Astrocyte (in vitro differentiated cells and primary cell): ENCODE measurements around the gene NUDT15. TPM values are rescaled to one million over a fixed set of nuclear protein-coding genes. Genes with fewer than 3 reads are reported as not detected.

ENCODE experiments used
- DNase-seq: peaks from one replicate; pipeline ENCODE4 v3.0.0-alpha.2; 2010; ENCODE audit warnings: low read depth
- FAIRE-seq: peaks from 2 replicates; lab custom pipeline; 2011; peaks lifted over from hg19 to GRCh38; lab: Jason Lieb, UNC
- H2AFZ ChIP-seq: 2 replicates; pipeline ENCODE4 v1.6.0; 2012; ENCODE audit warnings: low read depth, low read length, inconsistent platforms
- H3K27ac ChIP-seq: 2 replicates; pipeline ENCODE4 v1.5.1; 2011; ENCODE audit warnings: low read depth, low read length, inconsistent platforms
- H3K27me3 ChIP-seq: 2 replicates; pipeline ENCODE4 v1.6.0; 2011; ENCODE audit warnings: low read length, inconsistent platforms; ENCODE audit not compliant: insufficient read depth
- H3K36me3 ChIP-seq: 2 replicates; pipeline ENCODE4 v1.5.1; 2011; ENCODE audit warnings: low read length, inconsistent platforms; ENCODE audit not compliant: insufficient read depth
- H3K4me1 ChIP-seq: 2 replicates; pipeline ENCODE4 v1.5.1; 2011; ENCODE audit warnings: low read length, inconsistent platforms; ENCODE audit not compliant: insufficient read depth
- H3K4me2 ChIP-seq: 2 replicates; pipeline ENCODE4 v1.6.0; 2012; ENCODE audit warnings: low read length, inconsistent platforms
- H3K4me3 ChIP-seq: 2 replicates; pipeline ENCODE4 v1.5.1; 2011; ENCODE audit warnings: low read depth, mild to moderate bottlenecking, low read length, inconsistent platforms; ENCODE audit not compliant: insufficient read depth
- H3K79me2 ChIP-seq: 2 replicates; pipeline ENCODE4 v1.6.0; 2012; ENCODE audit warnings: mild to moderate bottlenecking, low read length, inconsistent platforms; ENCODE audit not compliant: insufficient read depth
- H3K9ac ChIP-seq: 2 replicates; pipeline ENCODE4 v1.6.0; 2012; ENCODE audit warnings: mild to moderate bottlenecking, low read length, inconsistent platforms
- H3K9me3 ChIP-seq: 2 replicates; pipeline ENCODE4 v1.5.1; 2012; ENCODE audit warnings: low read depth, mild to moderate bottlenecking, low read length, inconsistent platforms; ENCODE audit not compliant: insufficient read depth
- H4K20me1 ChIP-seq: 2 replicates; pipeline ENCODE4 v1.6.0; 2012; ENCODE audit warnings: low read length, inconsistent platforms; ENCODE audit not compliant: insufficient read depth
- H3K27ac Mint-ChIP-seq: one replicate; pipeline ENCODE4 v1.8.0; 2021; ENCODE audit warnings: mild to moderate bottlenecking, mixed read lengths; ENCODE audit not compliant: unreplicated experiment
- H3K27me3 Mint-ChIP-seq: one replicate; pipeline ENCODE4 v1.8.0; 2021; ENCODE audit warnings: low read depth, mixed read lengths; ENCODE audit not compliant: unreplicated experiment
- H3K36me3 Mint-ChIP-seq: one replicate; pipeline ENCODE4 v1.8.0; 2021; ENCODE audit warnings: low read depth, mixed read lengths; ENCODE audit not compliant: unreplicated experiment
- H3K4me1 Mint-ChIP-seq: one replicate; pipeline ENCODE4 v1.8.0; 2021; ENCODE audit warnings: low read depth, mixed read lengths; ENCODE audit not compliant: unreplicated experiment
- H3K4me3 Mint-ChIP-seq: one replicate; pipeline ENCODE4 v1.8.0; 2021; ENCODE audit warnings: mild to moderate bottlenecking, moderate library complexity, mixed read lengths; ENCODE audit not compliant: unreplicated experiment
- H3K9me3 Mint-ChIP-seq: one replicate; pipeline ENCODE4 v1.8.0; 2021; ENCODE audit warnings: mild to moderate bottlenecking, mixed read lengths; ENCODE audit not compliant: unreplicated experiment
- EZH2 ChIP-seq: IDR thresholded peaks from 2 replicates; pipeline ENCODE4 v1.6.1; 2012; ENCODE audit warnings: mild to moderate bottlenecking, low read length, inconsistent platforms; ENCODE audit not compliant: insufficient read depth
- total RNA-seq: library from RNA; stranded (reverse); gene quantifications from 2 replicates; pipeline ENCODE4 v1.2.1, GENCODE V29; 2021
- TF ChIP-seq, protein P1 (sequence below): IDR thresholded peaks from 2 replicates; pipeline ENCODE4 v1.5.1; 2011; ENCODE audit warnings: low read depth, mild to moderate bottlenecking, inconsistent platforms, low read length, moderate library complexity; ENCODE audit not compliant: insufficient read depth

NUDT15 gene
- total RNA-seq, 1 donor from 2014 or later, result 15.2 TPM

GRCh38 chr13:48096670-48097069 lies 59.1 kb downstream of the NUDT15 start:
- Histone ChIP-seq H3K4me3 (no peak overlapping the region), H3K4me1 (peaks cover 10% of the 10 kb centered on the region), H3K9ac (no peak overlapping the region), H3K4me2 (no peak overlapping the region), H2AFZ (peak overlapping the region; percentile 13), H3K27ac (no peak overlapping the region), H3K79me2 (peaks cover 33% of the 10 kb centered on the region), H4K20me1 (peaks cover 22% of the 10 kb centered on the region), H3K36me3 (no peaks in the 10 kb centered on the region), H3K9me3 (no peaks in the 10 kb centered on the region), H3K27me3 (no peaks in the 10 kb centered on the region)
- Mint-ChIP-seq H3K9me3 (no peaks in the 10 kb centered on the region), H3K36me3 (no peaks in the 10 kb centered on the region), H3K27ac (no peak overlapping the region), H3K27me3 (no peaks in the 10 kb centered on the region), H3K4me3 (no peak overlapping the region), H3K4me1 (peaks cover 13% of the 10 kb centered on the region)
- FAIRE-seq (no peak), DNase-seq (no peak)
- TF ChIP-seq, protein P1, sequence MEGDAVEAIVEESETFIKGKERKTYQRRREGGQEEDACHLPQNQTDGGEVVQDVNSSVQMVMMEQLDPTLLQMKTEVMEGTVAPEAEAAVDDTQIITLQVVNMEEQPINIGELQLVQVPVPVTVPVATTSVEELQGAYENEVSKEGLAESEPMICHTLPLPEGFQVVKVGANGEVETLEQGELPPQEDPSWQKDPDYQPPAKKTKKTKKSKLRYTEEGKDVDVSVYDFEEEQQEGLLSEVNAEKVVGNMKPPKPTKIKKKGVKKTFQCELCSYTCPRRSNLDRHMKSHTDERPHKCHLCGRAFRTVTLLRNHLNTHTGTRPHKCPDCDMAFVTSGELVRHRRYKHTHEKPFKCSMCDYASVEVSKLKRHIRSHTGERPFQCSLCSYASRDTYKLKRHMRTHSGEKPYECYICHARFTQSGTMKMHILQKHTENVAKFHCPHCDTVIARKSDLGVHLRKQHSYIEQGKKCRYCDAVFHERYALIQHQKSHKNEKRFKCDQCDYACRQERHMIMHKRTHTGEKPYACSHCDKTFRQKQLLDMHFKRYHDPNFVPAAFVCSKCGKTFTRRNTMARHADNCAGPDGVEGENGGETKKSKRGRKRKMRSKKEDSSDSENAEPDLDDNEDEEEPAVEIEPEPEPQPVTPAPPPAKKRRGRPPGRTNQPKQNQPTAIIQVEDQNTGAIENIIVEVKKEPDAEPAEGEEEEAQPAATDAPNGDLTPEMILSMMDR, result no peak
- no peak for TF ChIP-seq EZH2

Other genes starting within 250 kb of the NUDT15 start
- gene SUCLA2, start 36.5 kb upstream of the NUDT15 start, total RNA-seq, result 35.4 and 41.7 TPM in 2 replicates
- 37.5 and 38.7 TPM in 2 replicates for gene MED4, start 57.4 kb downstream of the NUDT15 start, total RNA-seq
- gene ITM2B, start 195.5 kb downstream of the NUDT15 start, total RNA-seq, result 358 and 418 TPM in 2 replicates